ENCODE results near the gene ATG16L2.

DNA sequence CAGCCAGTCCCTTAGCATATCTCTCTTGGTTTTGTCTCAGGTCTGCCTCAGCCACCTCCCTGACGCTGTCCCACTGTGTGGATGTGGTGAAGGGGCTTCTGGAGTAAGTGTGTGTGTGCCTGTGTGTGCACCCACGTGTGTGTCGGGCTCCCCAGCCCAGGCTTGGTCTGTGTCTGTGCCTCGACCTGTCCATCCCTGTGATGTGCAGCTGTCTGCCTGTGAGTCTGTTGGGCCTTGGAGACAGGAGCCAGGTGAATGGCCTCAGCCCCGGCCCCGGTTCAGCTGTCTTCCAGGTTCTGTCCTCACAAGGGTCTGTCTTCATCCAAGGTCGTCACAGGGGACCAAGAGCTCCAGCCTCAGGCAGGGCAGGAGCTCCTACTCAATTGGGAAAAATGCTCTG lies 9.8 kb downstream of the ATG16L2 start:
- TF ChIP-seq, protein P1, sequence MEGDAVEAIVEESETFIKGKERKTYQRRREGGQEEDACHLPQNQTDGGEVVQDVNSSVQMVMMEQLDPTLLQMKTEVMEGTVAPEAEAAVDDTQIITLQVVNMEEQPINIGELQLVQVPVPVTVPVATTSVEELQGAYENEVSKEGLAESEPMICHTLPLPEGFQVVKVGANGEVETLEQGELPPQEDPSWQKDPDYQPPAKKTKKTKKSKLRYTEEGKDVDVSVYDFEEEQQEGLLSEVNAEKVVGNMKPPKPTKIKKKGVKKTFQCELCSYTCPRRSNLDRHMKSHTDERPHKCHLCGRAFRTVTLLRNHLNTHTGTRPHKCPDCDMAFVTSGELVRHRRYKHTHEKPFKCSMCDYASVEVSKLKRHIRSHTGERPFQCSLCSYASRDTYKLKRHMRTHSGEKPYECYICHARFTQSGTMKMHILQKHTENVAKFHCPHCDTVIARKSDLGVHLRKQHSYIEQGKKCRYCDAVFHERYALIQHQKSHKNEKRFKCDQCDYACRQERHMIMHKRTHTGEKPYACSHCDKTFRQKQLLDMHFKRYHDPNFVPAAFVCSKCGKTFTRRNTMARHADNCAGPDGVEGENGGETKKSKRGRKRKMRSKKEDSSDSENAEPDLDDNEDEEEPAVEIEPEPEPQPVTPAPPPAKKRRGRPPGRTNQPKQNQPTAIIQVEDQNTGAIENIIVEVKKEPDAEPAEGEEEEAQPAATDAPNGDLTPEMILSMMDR (IDR thresholded peaks at IDR 0.05): no peak
- TF ChIP-seq POLR2A (IDR thresholded peaks at IDR 0.05): no peak
